Liver (tissue), 9 donors: ENCODE results near the gene SCP2D1. TPM values are rescaled to one million over a fixed set of nuclear protein-coding genes. Genes with fewer than 3 reads are reported as not detected.

ENCODE experiments used
- DNase-seq: peaks from one replicate; pipeline ENCODE4 v3.0.0-alpha.2; 2017; ENCODE audit warnings: low spot score
- H3K27ac ChIP-seq, 2 donors: one replicate each; pipeline ENCODE4 v1.7.0; 2013; ENCODE audit warnings: inconsistent platforms in 2 of 2, low read length in 2 of 2, control low read depth in 1 of 2, low read depth in 1 of 2, mild to moderate bottlenecking in 1 of 2
- H3K27me3 ChIP-seq, 4 donors: one replicate each; pipeline versions ENCODE4 v1.6.1 to v1.7.0; 2013; ENCODE audit warnings: low read length in 3 of 4, inconsistent platforms in 1 of 4, mild to moderate bottlenecking in 1 of 4, moderate library complexity in 1 of 4; ENCODE audit not compliant: control insufficient read depth in 4 of 4, insufficient read depth in 4 of 4
- H3K36me3 ChIP-seq, 4 donors: one replicate each; pipeline versions ENCODE4 v1.6.1 to v1.7.0; 2013; ENCODE audit warnings: low read length in 3 of 4, mild to moderate bottlenecking in 3 of 4, low read depth in 1 of 4, moderate library complexity in 1 of 4; ENCODE audit not compliant: control insufficient read depth in 4 of 4, insufficient read depth in 3 of 4
- H3K4me1 ChIP-seq, 4 donors: one replicate each; pipeline versions ENCODE4 v1.6.1 to v1.7.0; 2013; ENCODE audit warnings: low read length in 3 of 4, mild to moderate bottlenecking in 3 of 4, moderate library complexity in 1 of 4; ENCODE audit not compliant: control insufficient read depth in 4 of 4, insufficient read depth in 4 of 4
- H3K4me3 ChIP-seq, 3 donors: one replicate each; pipeline versions ENCODE4 v1.6.1 to v1.7.0; 2013; ENCODE audit warnings: low read length in 3 of 3, control low read depth in 1 of 3, low read depth in 1 of 3, mild to moderate bottlenecking in 1 of 3
- H3K9ac ChIP-seq, 2 donors: one replicate each; pipeline ENCODE4 v1.7.0; 2013; ENCODE audit warnings: low read length in 2 of 2, mild to moderate bottlenecking in 2 of 2, moderate library complexity in 2 of 2, control low read depth in 1 of 2, low read depth in 1 of 2
- H3K9me3 ChIP-seq, 4 donors: one replicate each; pipeline versions ENCODE4 v1.6.1 to v1.7.0; 2013; ENCODE audit warnings: low read length in 3 of 4; ENCODE audit not compliant: control insufficient read depth in 4 of 4
- ATF3 ChIP-seq: IDR thresholded peaks from 2 replicates; pipeline ENCODE4 v1.6.1; 2016; ENCODE audit warnings: antibody characterized with exemption
- CTCF ChIP-seq: fragments of 150-350 bp; IDR thresholded peaks from 2 replicates; pipeline ENCODE4 v1.5.1; 2017; ENCODE audit warnings: improper control_type of control experiment, low read depth, low read length; ENCODE audit not compliant: missing input control
- EGR1 ChIP-seq, 2 donors: IDR thresholded peaks; 2 replicates each; pipeline ENCODE4 v1.6.1; 2016 to 2018; ENCODE audit warnings: antibody characterized with exemption in 2 of 2, low read depth in 2 of 2
- FOXA1 ChIP-seq: IDR thresholded peaks from 2 replicates; pipeline ENCODE4 v1.6.1; 2016; ENCODE audit warnings: antibody characterized with exemption
- FOXA2 ChIP-seq: IDR thresholded peaks from 2 replicates; pipeline ENCODE4 v1.6.1; 2016; ENCODE audit warnings: antibody characterized with exemption
- GABPA ChIP-seq, 2 donors: IDR thresholded peaks in 1 of 2; conservative IDR thresholded peaks in 1 of 2; 2 replicates each; pipeline ENCODE4 v1.6.1; 2016; ENCODE audit warnings: antibody characterized with exemption in 2 of 2, mild to moderate bottlenecking in 1 of 2, moderate library complexity in 1 of 2
- HNF4A ChIP-seq, 2 donors: conservative IDR thresholded peaks; 2 replicates each; pipeline ENCODE4 v1.6.1; 2016; ENCODE audit warnings: antibody characterized with exemption in 2 of 2, mild to moderate bottlenecking in 2 of 2
- HNF4G ChIP-seq: IDR thresholded peaks from 2 replicates; pipeline ENCODE4 v1.6.1; 2016; ENCODE audit warnings: antibody characterized with exemption
- JUND ChIP-seq, 2 donors: IDR thresholded peaks; 2 replicates each; pipeline ENCODE4 v1.6.1; 2016; ENCODE audit warnings: antibody characterized with exemption in 2 of 2
- MAX ChIP-seq: IDR thresholded peaks from 2 replicates; pipeline ENCODE4 v1.6.1; 2016; ENCODE audit warnings: antibody characterized with exemption
- NR2F2 ChIP-seq: IDR thresholded peaks from 2 replicates; pipeline ENCODE4 v1.6.1; 2016; ENCODE audit warnings: antibody characterized with exemption
- REST ChIP-seq: IDR thresholded peaks from 2 replicates; pipeline ENCODE4 v1.6.1; 2016; ENCODE audit warnings: antibody characterized with exemption, mild to moderate bottlenecking
- RXRA ChIP-seq, 2 donors: IDR thresholded peaks; 2 replicates each; pipeline ENCODE4 v1.6.1; 2017 to 2018; ENCODE audit warnings: antibody characterized with exemption in 2 of 2, mild to moderate bottlenecking in 1 of 2
- SP1 ChIP-seq: IDR thresholded peaks from 2 replicates; pipeline ENCODE4 v1.6.1; 2018; ENCODE audit warnings: antibody characterized with exemption, mild to moderate bottlenecking
- TAF1 ChIP-seq: conservative IDR thresholded peaks from 2 replicates; pipeline ENCODE4 v1.6.1; 2016; ENCODE audit warnings: antibody characterized with exemption, mild to moderate bottlenecking
- YY1 ChIP-seq: IDR thresholded peaks from 2 replicates; pipeline ENCODE4 v1.6.1; 2016; ENCODE audit warnings: antibody characterized with exemption, mild to moderate bottlenecking
- WGBS: extraction: QIAGEN DNeasy Blood & Tissue Kit; methylation state at CpG from one replicate; pipeline ENCODE4 v1.1.7; 2013; 5-methylcytosine and 5-hydroxymethylcytosine counted together
- polyA plus RNA-seq, 2 donors: library from polyadenylated mRNA; stranded (reverse) in 1 of 2; unstranded in 1 of 2; fragments of 200-250 nt in 1 of 2; fragments of >200 nt in 1 of 2; fragmentation: Nextera tagmentation in 1 of 2; extraction: Ambion mirVana in 1 of 2; gene quantifications; one replicate each; pipeline versions ENCODE4 v1.2.1 to v1.2.3, GENCODE V29; 2013 to 2015
- total RNA-seq, 2 donors: library from RNA; depleted of rRNA; stranded (reverse); fragments of >200 nt; gene quantifications; one replicate each; pipeline ENCODE4 v1.2.3, GENCODE V29; 2014
- donor health status: healthy.
- donor health status: healthy.
- donor health status: healthy.
- donor health status: healthy.
- donor health status: healthy.

The SCP2D1 gene
- total and polyA plus RNA-seq, 4 donors = not detected

GRCh38 chr20:18851629-18852028, 38.0 kb downstream of the SCP2D1 start:
- DNase-seq = no peak
- Histone ChIP-seq H3K27ac (no peak overlapping the region), H3K36me3 (no peaks in the 10 kb centered on the region), H3K4me3 (no peak overlapping the region), H3K4me1 (no peaks in the 10 kb centered on the region), H3K9me3 (peaks cover 0 to 2% (median 0%) of the 10 kb centered on the region in 4 donors), H3K27me3 (peaks cover 0 to 3% (median 0%) of the 10 kb centered on the region in 4 donors), H3K9ac (no peak overlapping the region)
- TF ChIP-seq SP1 (no peak), YY1 (no peak), HNF4A (conservative IDR thresholded peaks at IDR 0.05) (no peak)

GRCh38 chr20:18852318-18852717, 38.7 kb downstream of the SCP2D1 start:
- peaks cover 0 to 2% (median 0%) of the 10 kb centered on the region in 4 donors for H3K9me3 ChIP-seq
- DNase-seq = no peak
- no peak overlapping the region for H3K9ac ChIP-seq
- TF ChIP-seq RXRA (IDR thresholded peaks at IDR 0.05) (no peak), REST (no peak), TAF1 (no peak), CTCF (no peak), GABPA (IDR thresholded peaks at IDR 0.05 in 1 of 2, conservative IDR thresholded peaks at IDR 0.05 in 1 of 2) (no peak), NR2F2 (no peak)
- H3K36me3 ChIP-seq = no peaks in the 10 kb centered on the region
- peaks cover 0 to 3% (median 0%) of the 10 kb centered on the region in 4 donors for H3K27me3 ChIP-seq
- no peaks in the 10 kb centered on the region for H3K4me1 ChIP-seq
- H3K4me3 ChIP-seq = no peak overlapping the region
- 82% methylated on average over 3 of the region's 3 CpGs for WGBS
- no peak overlapping the region for H3K27ac ChIP-seq

GRCh38 chr20:18853216-18853615, 39.6 kb downstream of the SCP2D1 start:
- Histone ChIP-seq H3K9ac (no peak overlapping the region), H3K27me3 (peaks cover 0 to 3% (median 0%) of the 10 kb centered on the region in 4 donors), H3K36me3 (no peaks in the 10 kb centered on the region), H3K27ac (no peak overlapping the region), H3K4me1 (no peaks in the 10 kb centered on the region), H3K9me3 (peaks cover 0 to 2% (median 0%) of the 10 kb centered on the region in 4 donors), H3K4me3 (no peak overlapping the region)
- DNase-seq = no peak
- WGBS = 71% methylated on average over 4 of the region's 4 CpGs
- no peak for TF ChIP-seq ATF3
- TF ChIP-seq FOXA1 = no peak
- no peak for TF ChIP-seq HNF4A (conservative IDR thresholded peaks at IDR 0.05)
- TF ChIP-seq HNF4G = no peak
- no peak for TF ChIP-seq REST
- TF ChIP-seq MAX = no peak
- TF ChIP-seq RXRA (IDR thresholded peaks at IDR 0.05) = no peak
- no peak for TF ChIP-seq TAF1
- no peak for TF ChIP-seq SP1
- TF ChIP-seq FOXA2 = no peak
- no peak for TF ChIP-seq CTCF
- TF ChIP-seq GABPA (IDR thresholded peaks at IDR 0.05 in 1 of 2, conservative IDR thresholded peaks at IDR 0.05 in 1 of 2) = no peak
- no peak for TF ChIP-seq EGR1 (IDR thresholded peaks at IDR 0.05; ENCODE audit: low read depth in 2 of 2)
- TF ChIP-seq YY1 = no peak
- TF ChIP-seq JUND (IDR thresholded peaks at IDR 0.05) = no peak
- no peak for TF ChIP-seq NR2F2
